SHP77 (cell line): Measurements from ENCODE around the gene PIGV.
"Not testable (repeated sequence)": the region's sequence is repeated elsewhere in the genome, so short reads cannot be mapped to it uniquely, and the experiment has no call there.

Experiments used
- DNase-seq, 2 experiments: peaks; one replicate each; lab custom pipeline; 2025; lab: John Stamatoyannopoulos, UW

Gene PIGV

GRCh38 chr1:26794391-26794790 is 6.6 kb downstream of the PIGV start:
- no peak for DNase-seq

GRCh38 chr1:26797627-26798026 is 9.9 kb downstream of the PIGV start:
- DNase-seq, result no peak

- peak; percentile 42 to 57 for DNase-seq
These were observed 11.9 kb downstream of the PIGV start for GRCh38 chr1:26799479-26800142.

GRCh38 chr1:26803932-26804331 is 16.2 kb downstream of the PIGV start:
- DNase-seq, result not testable (repeated sequence)

- DNase-seq, result peak; percentile 28 to 61
These were observed 22.4 kb downstream of the PIGV start for GRCh38 chr1:26810105-26810504.

- no peak for DNase-seq
These were observed 23.3 kb downstream of the PIGV start for GRCh38 chr1:26811057-26811456.

- DNase-seq, result no peak
These were observed 24.0 kb downstream of the PIGV start for GRCh38 chr1:26811708-26812107.

GRCh38 chr1:26814377-26814776 is 26.6 kb downstream of the PIGV start:
- DNase-seq, result no peak

GRCh38 chr1:26814893-26815292 is 27.1 kb downstream of the PIGV start:
- no peak for DNase-seq

GRCh38 chr1:26820784-26821269 is 33.1 kb downstream of the PIGV start:
- no peak for DNase-seq

- DNase-seq, result no peak
These were observed 35.1 kb downstream of the PIGV start for GRCh38 chr1:26822737-26823395.

- DNase-seq, result no peak
These were observed 37.0 kb downstream of the PIGV start for GRCh38 chr1:26824731-26825130.

GRCh38 chr1:26826261-26827105 is 38.7 kb downstream of the PIGV start, which contains the start of gene ZDHHC18:
Gene ZDHHC18, plus strand, starts transcription at chr1:26826688. Its CDS starts 117 bp downstream, at chr1:26826805.
- DNase-seq, result peak; percentile 7 to 48

GRCh38 chr1:26827106-26827604 is 39.4 kb downstream of the PIGV start:
- DNase-seq, result no peak

- no peak for DNase-seq
These were observed 39.9 kb downstream of the PIGV start for GRCh38 chr1:26827663-26828062.

GRCh38 chr1:26828411-26828991 is 40.8 kb downstream of the PIGV start:
- no peak for DNase-seq

- DNase-seq, result no peak
These were observed 41.6 kb downstream of the PIGV start for GRCh38 chr1:26829184-26829911.

- no peak for DNase-seq
These were observed 43.3 kb downstream of the PIGV start for GRCh38 chr1:26831059-26831458.

- DNase-seq, result no peak
These were observed 43.9 kb downstream of the PIGV start for GRCh38 chr1:26831546-26832248.

GRCh38 chr1:26832249-26832960 is 44.7 kb downstream of the PIGV start:
- no peak for DNase-seq
